ENCODE data around the gene ALAS1. TPM values are rescaled to one million over a fixed set of nuclear protein-coding genes. Genes with fewer than 3 reads are reported as not detected.

The ALAS1 gene
- polyA plus RNA-seq, 1 donor (not counting 4 experiments of a cell fraction or from before 2014, with no cell fraction given), result 74.1 TPM

DNA sequence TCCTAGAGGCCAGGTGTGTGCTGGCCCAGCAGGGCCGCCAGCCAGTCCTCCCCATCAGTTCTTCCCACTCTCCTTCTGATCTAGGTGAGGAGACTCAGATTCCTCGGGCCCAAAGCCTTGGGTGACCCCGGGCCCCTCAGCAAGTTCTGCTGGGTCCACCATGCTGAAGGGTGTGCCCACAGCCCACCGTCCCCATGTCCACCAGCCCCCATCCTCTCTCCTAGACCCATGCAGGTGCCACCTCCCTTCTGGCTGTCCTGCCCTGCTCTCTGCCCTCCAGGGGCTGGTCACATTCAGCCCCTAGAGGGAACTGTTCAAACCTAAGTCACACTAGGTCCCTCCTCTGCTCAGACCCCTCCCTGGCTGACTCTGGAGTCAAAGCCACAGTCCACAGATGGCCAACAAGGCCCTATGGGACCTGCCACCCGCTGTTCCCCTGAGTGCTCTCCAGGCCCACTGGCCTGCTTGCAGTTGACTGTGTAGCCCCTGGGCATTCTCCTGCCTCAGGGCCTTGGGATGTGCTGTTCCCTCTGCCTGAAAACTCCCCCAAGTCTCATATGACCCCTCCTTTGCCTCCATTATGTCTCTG is 28.4 kb downstream of the ALAS1 start:
- FAIRE-seq, result no peak
- dilution Hi-C loops (cut with MboI; ENCODE audit: extremely low pct_ligation_motif_present, low sequenced_read_pairs), result no loop called here

DNA sequence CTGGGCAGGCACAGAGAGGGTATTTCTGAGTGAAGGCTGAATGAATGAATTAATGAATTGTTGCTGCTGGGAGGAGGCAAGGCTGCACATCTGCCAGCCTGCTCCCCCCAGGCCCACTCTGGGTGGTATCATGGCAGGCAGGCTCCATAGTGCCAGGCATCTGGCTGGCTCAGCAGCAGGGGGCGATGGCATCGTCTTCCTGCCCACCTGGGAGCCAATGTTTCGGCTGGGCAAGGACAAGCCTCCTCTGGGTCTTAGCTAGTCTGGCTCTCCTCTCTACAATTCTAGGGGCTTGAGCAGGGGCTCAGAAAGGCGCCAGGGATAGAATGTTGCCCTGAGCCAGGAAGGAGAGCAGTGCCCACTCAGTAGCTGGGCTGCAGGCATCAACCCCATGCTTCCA is 29.2 kb downstream of the ALAS1 start:
- Histone ChIP-seq H4K20me1 (ENCODE audit: control insufficient read depth, extremely low read depth, insufficient read depth, low read length) (no peaks in the 10 kb centered on the region), H3K27me3 (ENCODE audit: control insufficient read depth, extremely low read depth, insufficient read depth, low read length) (no peaks in the 10 kb centered on the region), H3K36me3 (ENCODE audit: control insufficient read depth in 2 of 2, extremely low read depth in 1 of 2, insufficient read depth in 2 of 2, low read length in 2 of 2) (peaks cover 33 to 34% of the 10 kb centered on the region in 2 experiments), H2AFZ (ENCODE audit: control insufficient read depth, low read length) (no peak overlapping the region), H3K4me1 (ENCODE audit: control insufficient read depth, extremely low read depth, insufficient read depth, low read length) (no peaks in the 10 kb centered on the region), H3K79me2 (ENCODE audit: control insufficient read depth, insufficient read depth, low read length) (peaks cover 7% of the 10 kb centered on the region), H3K9me1 (ENCODE audit: control insufficient read depth, extremely low read depth, insufficient read depth, low read length) (peaks cover 2% of the 10 kb centered on the region), H3K9ac (ENCODE audit: control insufficient read depth, extremely low read depth, insufficient read depth, low read length) (no peak overlapping the region), H3K4me2 (ENCODE audit: control insufficient read depth, extremely low read depth, insufficient read depth, low read depth, low read length) (no peak overlapping the region), H3K27ac (ENCODE audit: control insufficient read depth, insufficient read depth, low read length) (no peak overlapping the region), H3K4me3 (ENCODE audit: control insufficient read depth in 2 of 3, extremely low read depth in 1 of 3, insufficient read depth in 2 of 3, low read depth in 1 of 3, low read length in 3 of 3) (no peak overlapping the region), H3K9me3 (ENCODE audit: control insufficient read depth, low read depth, low read length) (no peaks in the 10 kb centered on the region)
- TF ChIP-seq, protein P1, sequence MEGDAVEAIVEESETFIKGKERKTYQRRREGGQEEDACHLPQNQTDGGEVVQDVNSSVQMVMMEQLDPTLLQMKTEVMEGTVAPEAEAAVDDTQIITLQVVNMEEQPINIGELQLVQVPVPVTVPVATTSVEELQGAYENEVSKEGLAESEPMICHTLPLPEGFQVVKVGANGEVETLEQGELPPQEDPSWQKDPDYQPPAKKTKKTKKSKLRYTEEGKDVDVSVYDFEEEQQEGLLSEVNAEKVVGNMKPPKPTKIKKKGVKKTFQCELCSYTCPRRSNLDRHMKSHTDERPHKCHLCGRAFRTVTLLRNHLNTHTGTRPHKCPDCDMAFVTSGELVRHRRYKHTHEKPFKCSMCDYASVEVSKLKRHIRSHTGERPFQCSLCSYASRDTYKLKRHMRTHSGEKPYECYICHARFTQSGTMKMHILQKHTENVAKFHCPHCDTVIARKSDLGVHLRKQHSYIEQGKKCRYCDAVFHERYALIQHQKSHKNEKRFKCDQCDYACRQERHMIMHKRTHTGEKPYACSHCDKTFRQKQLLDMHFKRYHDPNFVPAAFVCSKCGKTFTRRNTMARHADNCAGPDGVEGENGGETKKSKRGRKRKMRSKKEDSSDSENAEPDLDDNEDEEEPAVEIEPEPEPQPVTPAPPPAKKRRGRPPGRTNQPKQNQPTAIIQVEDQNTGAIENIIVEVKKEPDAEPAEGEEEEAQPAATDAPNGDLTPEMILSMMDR (optimal IDR thresholded peaks at IDR 0.05 in 1 of 3, IDR thresholded peaks at IDR 0.05 in 1 of 3, conservative IDR thresholded peaks at IDR 0.05 in 1 of 3; ENCODE audit: extremely low read depth in 1 of 3, insufficient read depth in 2 of 3, low read length in 3 of 3), result no peak
- no peak for TF ChIP-seq EZH2 (IDR thresholded peaks at IDR 0.05; ENCODE audit: low read length)
- dilution Hi-C loops (cut with MboI; ENCODE audit: extremely low pct_ligation_motif_present, low sequenced_read_pairs), result no loop called here
- FAIRE-seq, result no peak
- no peak for DNase-seq (ENCODE audit: low read depth, low spot score)

More for the DNA sequence above, 28.4 kb downstream of the ALAS1 start:
- H3K27ac ChIP-seq (ENCODE audit: control insufficient read depth, insufficient read depth, low read length), result no peak overlapping the region
- no peaks in the 10 kb centered on the region for H3K27me3 ChIP-seq (ENCODE audit: control insufficient read depth, extremely low read depth, insufficient read depth, low read length)
- H3K9ac ChIP-seq (ENCODE audit: control insufficient read depth, extremely low read depth, insufficient read depth, low read length), result no peak overlapping the region
- H3K79me2 ChIP-seq (ENCODE audit: control insufficient read depth, insufficient read depth, low read length), result peaks cover 2% of the 10 kb centered on the region
- H3K4me3 ChIP-seq (ENCODE audit: control insufficient read depth in 2 of 3, extremely low read depth in 1 of 3, insufficient read depth in 2 of 3, low read depth in 1 of 3, low read length in 3 of 3), result no peak overlapping the region
- H4K20me1 ChIP-seq (ENCODE audit: control insufficient read depth, extremely low read depth, insufficient read depth, low read length), result no peaks in the 10 kb centered on the region
- no peak overlapping the region for H2AFZ ChIP-seq (ENCODE audit: control insufficient read depth, low read length)
- H3K9me3 ChIP-seq (ENCODE audit: control insufficient read depth, low read depth, low read length), result no peaks in the 10 kb centered on the region
- H3K4me2 ChIP-seq (ENCODE audit: control insufficient read depth, extremely low read depth, insufficient read depth, low read depth, low read length), result no peak overlapping the region
- TF ChIP-seq, protein P1 (optimal IDR thresholded peaks at IDR 0.05 in 1 of 3, IDR thresholded peaks at IDR 0.05 in 1 of 3, conservative IDR thresholded peaks at IDR 0.05 in 1 of 3; ENCODE audit: extremely low read depth in 1 of 3, insufficient read depth in 2 of 3, low read length in 3 of 3), result no peak
- no peak for TF ChIP-seq EZH2 (IDR thresholded peaks at IDR 0.05; ENCODE audit: low read length)
- peaks cover 26 to 32% of the 10 kb centered on the region in 2 experiments for H3K36me3 ChIP-seq (ENCODE audit: control insufficient read depth in 2 of 2, extremely low read depth in 1 of 2, insufficient read depth in 2 of 2, low read length in 2 of 2)
- no peaks in the 10 kb centered on the region for H3K4me1 ChIP-seq (ENCODE audit: control insufficient read depth, extremely low read depth, insufficient read depth, low read length)
- H3K9me1 ChIP-seq (ENCODE audit: control insufficient read depth, extremely low read depth, insufficient read depth, low read length), result peaks cover 2% of the 10 kb centered on the region
- no peak for DNase-seq (ENCODE audit: low read depth, low spot score)
